Thoracic aorta (tissue), 2 donors: ENCODE data around the gene BASP1. TPM values are rescaled to one million over a fixed set of nuclear protein-coding genes. Genes with fewer than 3 reads are reported as not detected.

Experiments used
- ATAC-seq: fragments of 150-250 bp; one replicate; pipeline ENCODE4 v1.8.0; 2017; ENCODE audit warnings: low read depth; ENCODE audit not compliant: insufficient number of reproducible peaks, low FRiP score
- DNase-seq: peaks from one replicate; pipeline ENCODE4 v3.0.0-alpha.2; 2020; ENCODE audit warnings: low spot score
- H3K27ac ChIP-seq, 2 donors: fragments of 200-600 bp; sonication (generic); 1 replicate in 1 of 2; 2 replicates in 1 of 2; pipeline ENCODE4 v1.5.1; 2016; ENCODE audit warnings: mild to moderate bottlenecking in 2 of 2, moderate library complexity in 2 of 2
- H3K27me3 ChIP-seq: fragments of 200-600 bp; sonication (generic); replicated peaks from 2 replicates; pipeline ENCODE4 v1.6.0; 2016; ENCODE audit warnings: mild to moderate bottlenecking; ENCODE audit not compliant: insufficient read depth
- H3K36me3 ChIP-seq: fragments of 200-600 bp; sonication (generic); one replicate; pipeline ENCODE4 v1.5.1; 2016
- H3K4me1 ChIP-seq, 2 donors: fragments of 200-600 bp; sonication (generic); 1 replicate in 1 of 2; 2 replicates in 1 of 2; pipeline versions ENCODE4 v1.5.1 to v1.6.0; 2016; ENCODE audit warnings: low read depth in 2 of 2, mild to moderate bottlenecking in 1 of 2; ENCODE audit not compliant: control insufficient read depth in 1 of 2
- H3K4me3 ChIP-seq: fragments of 200-600 bp; sonication (generic); 2 replicates; pipeline ENCODE4 v1.5.1; 2016; ENCODE audit warnings: mild to moderate bottlenecking
- H3K9me3 ChIP-seq: fragments of 200-600 bp; sonication (generic); 2 replicates; pipeline ENCODE4 v1.5.1; 2016
- total RNA-seq, 2 donors: library from RNA; depleted of rRNA; stranded (reverse); fragments of >200 nt; gene quantifications; one replicate each; pipeline versions ENCODE4 v1.1.0 to v1.2.3, GENCODE V29; 2016
- TF ChIP-seq, protein P1 (sequence below): fragments of 200-600 bp; sonication (generic); IDR thresholded peaks from one replicate; pipeline ENCODE4 v1.5.1; 2019; ENCODE audit warnings: antibody characterized with exemption

The BASP1 gene
- total RNA-seq, 2 donors from 2014 or later, result 37.1 to 48.8 TPM

DNA sequence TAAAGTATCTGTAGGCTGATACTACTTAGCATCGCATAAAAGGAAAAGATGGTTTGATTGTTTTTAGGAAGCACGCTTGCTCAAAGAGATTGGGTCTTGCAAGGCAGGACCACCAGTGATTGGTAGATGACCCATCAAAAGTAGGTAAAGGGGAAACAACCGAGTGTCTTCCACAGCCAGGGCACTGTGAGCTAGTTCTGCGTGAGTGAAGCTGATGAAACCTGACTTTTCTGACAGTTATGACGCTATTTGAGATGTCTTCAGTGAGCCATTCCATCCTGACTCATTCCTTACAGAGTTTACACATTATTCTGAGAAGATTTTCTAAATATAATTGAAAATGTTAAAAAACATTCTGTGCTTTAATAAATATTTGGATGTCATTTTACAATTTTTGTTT lies 49.7 kb downstream of the BASP1 start:
- no peaks in the 10 kb centered on the region for H3K36me3 ChIP-seq
- no peak overlapping the region for H3K4me3 ChIP-seq
- DNase-seq, result no peak
- TF ChIP-seq, protein P1, sequence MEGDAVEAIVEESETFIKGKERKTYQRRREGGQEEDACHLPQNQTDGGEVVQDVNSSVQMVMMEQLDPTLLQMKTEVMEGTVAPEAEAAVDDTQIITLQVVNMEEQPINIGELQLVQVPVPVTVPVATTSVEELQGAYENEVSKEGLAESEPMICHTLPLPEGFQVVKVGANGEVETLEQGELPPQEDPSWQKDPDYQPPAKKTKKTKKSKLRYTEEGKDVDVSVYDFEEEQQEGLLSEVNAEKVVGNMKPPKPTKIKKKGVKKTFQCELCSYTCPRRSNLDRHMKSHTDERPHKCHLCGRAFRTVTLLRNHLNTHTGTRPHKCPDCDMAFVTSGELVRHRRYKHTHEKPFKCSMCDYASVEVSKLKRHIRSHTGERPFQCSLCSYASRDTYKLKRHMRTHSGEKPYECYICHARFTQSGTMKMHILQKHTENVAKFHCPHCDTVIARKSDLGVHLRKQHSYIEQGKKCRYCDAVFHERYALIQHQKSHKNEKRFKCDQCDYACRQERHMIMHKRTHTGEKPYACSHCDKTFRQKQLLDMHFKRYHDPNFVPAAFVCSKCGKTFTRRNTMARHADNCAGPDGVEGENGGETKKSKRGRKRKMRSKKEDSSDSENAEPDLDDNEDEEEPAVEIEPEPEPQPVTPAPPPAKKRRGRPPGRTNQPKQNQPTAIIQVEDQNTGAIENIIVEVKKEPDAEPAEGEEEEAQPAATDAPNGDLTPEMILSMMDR, result no peak
- no peaks in the 10 kb centered on the region for H3K27me3 ChIP-seq
- H3K4me1 ChIP-seq, result peaks cover 3 to 14% of the 10 kb centered on the region in 2 donors
- no peaks in the 10 kb centered on the region for H3K9me3 ChIP-seq
- no peak for ATAC-seq
- no peak overlapping the region for H3K27ac ChIP-seq

DNA sequence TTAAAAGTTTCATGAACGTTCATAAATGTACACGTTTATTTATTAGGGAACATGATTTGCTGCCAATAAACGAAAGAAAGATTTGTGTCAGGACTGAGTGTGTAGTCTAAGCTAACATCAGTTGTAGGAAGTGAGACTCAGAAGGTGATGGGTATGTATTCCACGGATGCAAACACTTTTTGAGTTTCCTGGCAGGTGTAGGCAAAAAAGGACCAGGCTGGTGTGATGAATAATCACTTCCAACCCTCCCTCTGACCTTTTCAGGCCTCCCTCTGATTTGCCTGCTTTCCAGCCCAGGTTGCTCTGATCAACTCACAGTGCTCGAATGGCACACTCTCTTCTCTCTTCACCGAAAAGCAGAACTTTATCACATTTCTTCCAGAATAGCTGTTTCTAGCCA lies 51.8 kb downstream of the BASP1 start:
- Histone ChIP-seq H3K27me3 (no peaks in the 10 kb centered on the region), H3K36me3 (no peaks in the 10 kb centered on the region), H3K27ac (no peak overlapping the region), H3K4me1 (peaks cover 0 to 7% of the 10 kb centered on the region in 2 donors), H3K4me3 (no peak overlapping the region), H3K9me3 (no peaks in the 10 kb centered on the region)
- TF ChIP-seq, protein P1, result no peak
- DNase-seq, result no peak
- ATAC-seq, result no peak

DNA sequence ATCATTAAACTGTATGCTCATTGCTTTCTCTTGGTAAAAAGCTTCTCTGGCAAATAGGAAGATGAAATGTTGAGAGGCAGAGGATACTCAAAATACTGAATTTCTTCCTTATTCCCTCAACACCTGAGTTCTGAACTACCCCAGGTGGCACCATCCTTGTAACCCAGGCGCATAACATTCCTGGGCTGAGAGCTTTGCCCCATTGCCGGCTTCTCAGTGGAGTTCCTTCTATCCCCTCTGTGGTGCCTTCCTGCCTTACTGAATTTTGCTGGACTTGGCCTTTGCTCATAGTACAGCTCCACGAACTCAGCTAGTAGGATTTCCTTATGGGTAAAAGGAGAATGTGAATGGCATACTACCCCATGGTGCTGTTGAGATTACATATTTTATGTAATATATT lies 54.7 kb downstream of the BASP1 start:
- TF ChIP-seq, protein P1, result no peak
- H3K9me3 ChIP-seq, result no peaks in the 10 kb centered on the region
- H3K27me3 ChIP-seq, result no peaks in the 10 kb centered on the region
- H3K4me1 ChIP-seq, result no peaks in the 10 kb centered on the region
- H3K27ac ChIP-seq, result no peak overlapping the region
- DNase-seq (no peak), ATAC-seq (no peak)
- H3K36me3 ChIP-seq, result peaks cover 3% of the 10 kb centered on the region
- H3K4me3 ChIP-seq, result no peak overlapping the region

DNA sequence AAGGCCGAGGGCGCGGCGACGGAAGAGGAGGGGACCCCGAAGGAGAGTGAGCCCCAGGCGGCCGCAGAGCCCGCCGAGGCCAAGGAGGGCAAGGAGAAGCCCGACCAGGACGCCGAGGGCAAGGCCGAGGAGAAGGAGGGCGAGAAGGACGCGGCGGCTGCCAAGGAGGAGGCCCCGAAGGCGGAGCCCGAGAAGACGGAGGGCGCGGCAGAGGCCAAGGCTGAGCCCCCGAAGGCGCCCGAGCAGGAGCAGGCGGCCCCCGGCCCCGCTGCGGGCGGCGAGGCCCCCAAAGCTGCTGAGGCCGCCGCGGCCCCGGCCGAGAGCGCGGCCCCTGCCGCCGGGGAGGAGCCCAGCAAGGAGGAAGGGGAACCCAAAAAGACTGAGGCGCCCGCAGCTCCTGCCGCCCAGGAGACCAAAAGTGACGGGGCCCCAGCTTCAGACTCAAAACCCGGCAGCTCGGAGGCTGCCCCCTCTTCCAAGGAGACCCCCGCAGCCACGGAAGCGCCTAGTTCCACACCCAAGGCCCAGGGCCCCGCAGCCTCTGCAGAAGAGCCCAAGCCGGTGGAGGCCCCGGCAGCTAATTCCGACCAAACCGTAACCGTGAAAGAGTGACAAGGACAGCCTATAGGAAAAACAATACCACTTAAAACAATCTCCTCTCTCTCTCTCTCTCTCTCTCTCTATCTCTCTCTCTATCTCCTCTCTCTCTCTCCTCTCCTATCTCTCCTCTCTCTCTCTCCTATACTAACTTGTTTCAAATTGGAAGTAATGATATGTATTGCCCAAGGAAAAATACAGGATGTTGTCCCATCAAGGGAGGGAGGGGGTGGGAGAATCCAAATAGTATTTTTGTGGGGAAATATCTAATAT lies 58.1 kb downstream of the BASP1 start:
- H3K9me3 ChIP-seq, result no peaks in the 10 kb centered on the region
- no peak overlapping the region for H3K27ac ChIP-seq
- H3K27me3 ChIP-seq, result no peaks in the 10 kb centered on the region
- DNase-seq (no peak), ATAC-seq (no peak)
- H3K36me3 ChIP-seq, result peaks cover 3% of the 10 kb centered on the region
- H3K4me1 ChIP-seq, result no peaks in the 10 kb centered on the region
- TF ChIP-seq, protein P1, result no peak
- H3K4me3 ChIP-seq, result no peak overlapping the region

DNA sequence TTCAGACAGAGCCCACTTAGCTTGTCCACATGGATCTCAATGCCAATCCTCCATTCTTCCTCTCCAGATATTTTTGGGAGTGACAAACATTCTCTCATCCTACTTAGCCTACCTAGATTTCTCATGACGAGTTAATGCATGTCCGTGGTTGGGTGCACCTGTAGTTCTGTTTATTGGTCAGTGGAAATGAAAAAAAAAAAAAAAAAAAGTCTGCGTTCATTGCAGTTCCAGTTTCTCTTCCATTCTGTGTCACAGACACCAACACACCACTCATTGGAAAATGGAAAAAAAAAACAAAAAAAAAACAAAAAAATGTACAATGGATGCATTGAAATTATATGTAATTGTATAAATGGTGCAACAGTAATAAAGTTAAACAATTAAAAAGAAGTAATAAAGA lies 59.0 kb downstream of the BASP1 start:
- no peaks in the 10 kb centered on the region for H3K4me1 ChIP-seq
- no peaks in the 10 kb centered on the region for H3K9me3 ChIP-seq
- DNase-seq (no peak), ATAC-seq (no peak)
- no peaks in the 10 kb centered on the region for H3K27me3 ChIP-seq
- H3K27ac ChIP-seq, result no peak overlapping the region
- peaks cover 3% of the 10 kb centered on the region for H3K36me3 ChIP-seq
- TF ChIP-seq, protein P1, result no peak
- no peak overlapping the region for H3K4me3 ChIP-seq
